Measurements from ENCODE around the gene SYT6. TPM values are rescaled to one million over a fixed set of nuclear protein-coding genes. Genes with fewer than 3 reads are reported as not detected.

Gene SYT6
- total and polyA plus RNA-seq, 2 of the 13 experiments (the other 11 are each of a cell fraction or from before 2014, with no cell fraction given): not detected

GRCh38 chr1:114087495-114087894 is 66.2 kb downstream of the SYT6 start:
- 70% methylated on average over 2 of the region's 2 CpGs for WGBS (ENCODE audit: low lambda C conversion rate)
- POLR2A ChIA-PET: no interaction called here
- no TSS peak for BruUV-seq (replicated peaks)

GRCh38 chr1:114086601-114087368 is 66.9 kb downstream of the SYT6 start:
- FAIRE-seq (no peak), DNase-seq (ENCODE audit: low spot score) (no peak), ATAC-seq (no peak)
- H3K27me3 ChIP-seq (ENCODE audit: control insufficient read depth in 1 of 2, insufficient read depth in 2 of 2, low read length in 2 of 2): peaks cover 0 to 14% of the 10 kb centered on the region in 2 experiments; a peak in 2 of 5 replicates
- no TSS peak for BruUV-seq (replicated peaks)
- no peak overlapping the region for H2AFZ ChIP-seq (ENCODE audit: low read length)
- WGBS (ENCODE audit: low lambda C conversion rate): 6% methylated on average over 8 of the region's 8 CpGs
- no peaks in the 10 kb centered on the region for H3K36me3 ChIP-seq (replicated peaks in 1 of 2; ENCODE audit: control insufficient read depth in 1 of 2, insufficient read depth in 2 of 2, low read length in 2 of 2)
- ChIA-PET CTCF (ENCODE audit: low intra/inter-chr PET ratio, low total read pairs) (no interaction called here), POLR2A (no interaction called here)
- intact Hi-C loops (cut with micrococcal nuclease; ENCODE audit: unreplicated experiment) (no loop called here), in situ Hi-C loops (cut with HindIII; ENCODE audit: extremely low pct_ligation_motif_present, low pct_unique_long_range_greater_than_20kb) (no loop called here)
- no peaks in the 10 kb centered on the region for H3K4me1 ChIP-seq (ENCODE audit: insufficient read depth, low read length)
- H4K20me1 ChIP-seq (ENCODE audit: insufficient read depth, low read length): no peaks in the 10 kb centered on the region
- H3K9ac ChIP-seq (ENCODE audit: insufficient read depth, low read depth, low read length): no peak overlapping the region
- H3K4me2 ChIP-seq (ENCODE audit: low read depth, low read length): no peak overlapping the region
- H3K79me2 ChIP-seq (ENCODE audit: insufficient read depth, low read length): no peaks in the 10 kb centered on the region
- no peak overlapping the region for H3K27ac ChIP-seq (ENCODE audit: extremely low read length, insufficient read depth, low read length)
- H3K4me3 ChIP-seq (replicated peaks in 1 of 3; ENCODE audit: insufficient read depth in 1 of 3, low read depth in 2 of 3, low read length in 3 of 3): no peak overlapping the region
- no peaks in the 10 kb centered on the region for H3K9me3 ChIP-seq (ENCODE audit: low read length)
- TF ChIP-seq WIZ (CRISPR knock-in tag; IDR thresholded peaks at IDR 0.05) (no peak), TBX3 (IDR thresholded peaks at IDR 0.05; ENCODE audit: borderline replicate concordance) (no peak), NFE2L1 (CRISPR knock-in tag; IDR thresholded peaks at IDR 0.05; ENCODE audit: borderline replicate concordance) (no peak), RNF219 (CRISPR knock-in tag; IDR thresholded peaks at IDR 0.05) (no peak), ZNF660 (CRISPR knock-in tag; IDR thresholded peaks at IDR 0.05; ENCODE audit: borderline replicate concordance, low read depth) (no peak), ZNF589 (CRISPR knock-in tag; conservative IDR thresholded peaks at IDR 0.05) (no peak), ZNF670 (CRISPR knock-in tag; IDR thresholded peaks at IDR 0.05; ENCODE audit: borderline replicate concordance) (no peak), TEF (CRISPR knock-in tag; IDR thresholded peaks at IDR 0.05) (no peak), MYNN (CRISPR knock-in tag; IDR thresholded peaks at IDR 0.05; ENCODE audit: low read depth) (no peak), ZNF331 (CRISPR knock-in tag; IDR thresholded peaks at IDR 0.05) (no peak), ZNF629 (CRISPR knock-in tag; conservative IDR thresholded peaks at IDR 0.05) (no peak), ZNF570 (CRISPR knock-in tag; IDR thresholded peaks at IDR 0.05; ENCODE audit: borderline replicate concordance) (no peak)

More at GRCh38 chr1:114087495-114087894, 66.2 kb downstream of the SYT6 start:
- H3K4me2 ChIP-seq (ENCODE audit: low read depth, low read length): no peak overlapping the region
- H2AFZ ChIP-seq (ENCODE audit: low read length): no peak overlapping the region
- ATAC-seq (no peak), DNase-seq (ENCODE audit: low spot score) (no peak), FAIRE-seq (no peak)
- CTCF ChIA-PET (ENCODE audit: low intra/inter-chr PET ratio, low total read pairs): no interaction called here
- H3K27ac ChIP-seq (ENCODE audit: extremely low read length, insufficient read depth, low read length): no peak overlapping the region
- H3K9me3 ChIP-seq (ENCODE audit: low read length): no peaks in the 10 kb centered on the region
- no peak overlapping the region for H3K9ac ChIP-seq (ENCODE audit: insufficient read depth, low read depth, low read length)
- intact Hi-C loops (cut with micrococcal nuclease; ENCODE audit: unreplicated experiment) (no loop called here), in situ Hi-C loops (cut with HindIII; ENCODE audit: extremely low pct_ligation_motif_present, low pct_unique_long_range_greater_than_20kb) (no loop called here)
- no peak overlapping the region for H3K4me3 ChIP-seq (replicated peaks in 1 of 3; ENCODE audit: insufficient read depth in 1 of 3, low read depth in 2 of 3, low read length in 3 of 3)
- H4K20me1 ChIP-seq (ENCODE audit: insufficient read depth, low read length): no peaks in the 10 kb centered on the region
- no peaks in the 10 kb centered on the region for H3K36me3 ChIP-seq (replicated peaks in 1 of 2; ENCODE audit: control insufficient read depth in 1 of 2, insufficient read depth in 2 of 2, low read length in 2 of 2)
- H3K4me1 ChIP-seq (ENCODE audit: insufficient read depth, low read length): no peaks in the 10 kb centered on the region
- TF ChIP-seq SMAD1 (CRISPR knock-in tag; IDR thresholded peaks at IDR 0.05; ENCODE audit: borderline replicate concordance, low read depth) (no peak), POGZ (CRISPR knock-in tag; IDR thresholded peaks at IDR 0.05) (no peak), ZNF746 (CRISPR knock-in tag; IDR thresholded peaks at IDR 0.05) (no peak)
- no peaks in the 10 kb centered on the region for H3K79me2 ChIP-seq (ENCODE audit: insufficient read depth, low read length)
- H3K27me3 ChIP-seq (ENCODE audit: control insufficient read depth in 1 of 2, insufficient read depth in 2 of 2, low read length in 2 of 2): peaks cover 0 to 15% of the 10 kb centered on the region in 2 experiments; a peak in 2 of 5 replicates

Measured in HepG2 (cell line).